IMR-90 (cell line): ENCODE measurements around the gene F12.

Experiments used
- CHD1 ChIP-seq: IDR thresholded peaks from 2 replicates; pipeline ENCODE4 v1.6.1; 2012; ENCODE audit warnings: low read depth, low read length, improper control_type of control experiment
- FOS ChIP-seq: fragments of 150-350 bp; IDR thresholded peaks from 2 replicates; pipeline ENCODE4 v1.6.1; 2016; ENCODE audit warnings: low read depth, low read length
- MAFK ChIP-seq: IDR thresholded peaks from 2 replicates; pipeline ENCODE4 v1.6.1; 2012; ENCODE audit warnings: low read depth, low read length, improper control_type of control experiment
- MAZ ChIP-seq: IDR thresholded peaks from 2 replicates; pipeline ENCODE4 v1.6.1; 2012; ENCODE audit warnings: low read depth, mild to moderate bottlenecking, low read length, improper control_type of control experiment, moderate library complexity, borderline replicate concordance
- POLR2A ChIP-seq: IDR thresholded peaks from 2 replicates; pipeline ENCODE4 v1.6.1; 2012; ENCODE audit warnings: mild to moderate bottlenecking, low read depth, low read length
- RCOR1 ChIP-seq: IDR thresholded peaks from 2 replicates; pipeline ENCODE4 v1.6.1; 2012; ENCODE audit warnings: mild to moderate bottlenecking, low read length, improper control_type of control experiment; ENCODE audit not compliant: insufficient replicate concordance
- RFX5 ChIP-seq: IDR thresholded peaks from 2 replicates; pipeline ENCODE4 v1.8.0; 2012; ENCODE audit warnings: low read depth, mild to moderate bottlenecking, low read length, moderate library complexity
- TF ChIP-seq, protein P1 (sequence below): conservative IDR thresholded peaks from 2 replicates; pipeline ENCODE4 v1.5.1; 2012; ENCODE audit warnings: mild to moderate bottlenecking, low read depth, low read length, improper control_type of control experiment

DNA sequence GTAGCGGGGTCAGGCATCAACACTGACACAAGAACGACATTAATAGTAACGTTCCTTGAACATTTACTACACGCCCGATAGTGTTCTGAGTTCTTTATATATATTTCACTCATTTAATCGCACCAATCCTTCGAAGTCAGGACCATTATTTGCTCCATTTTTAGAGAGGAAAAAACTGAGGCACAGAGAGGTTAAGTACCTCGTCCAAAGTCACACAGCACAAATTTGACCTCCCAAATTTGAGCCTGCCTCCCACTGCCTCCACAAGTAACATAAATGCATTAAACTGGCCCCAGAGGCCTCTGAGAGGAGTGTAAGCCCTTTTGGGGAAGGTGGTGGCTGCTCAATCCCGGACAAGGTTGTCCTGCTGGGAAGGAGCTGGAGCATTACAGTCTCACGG, 45.8 kb downstream of the F12 start:
- TF ChIP-seq, protein P1, sequence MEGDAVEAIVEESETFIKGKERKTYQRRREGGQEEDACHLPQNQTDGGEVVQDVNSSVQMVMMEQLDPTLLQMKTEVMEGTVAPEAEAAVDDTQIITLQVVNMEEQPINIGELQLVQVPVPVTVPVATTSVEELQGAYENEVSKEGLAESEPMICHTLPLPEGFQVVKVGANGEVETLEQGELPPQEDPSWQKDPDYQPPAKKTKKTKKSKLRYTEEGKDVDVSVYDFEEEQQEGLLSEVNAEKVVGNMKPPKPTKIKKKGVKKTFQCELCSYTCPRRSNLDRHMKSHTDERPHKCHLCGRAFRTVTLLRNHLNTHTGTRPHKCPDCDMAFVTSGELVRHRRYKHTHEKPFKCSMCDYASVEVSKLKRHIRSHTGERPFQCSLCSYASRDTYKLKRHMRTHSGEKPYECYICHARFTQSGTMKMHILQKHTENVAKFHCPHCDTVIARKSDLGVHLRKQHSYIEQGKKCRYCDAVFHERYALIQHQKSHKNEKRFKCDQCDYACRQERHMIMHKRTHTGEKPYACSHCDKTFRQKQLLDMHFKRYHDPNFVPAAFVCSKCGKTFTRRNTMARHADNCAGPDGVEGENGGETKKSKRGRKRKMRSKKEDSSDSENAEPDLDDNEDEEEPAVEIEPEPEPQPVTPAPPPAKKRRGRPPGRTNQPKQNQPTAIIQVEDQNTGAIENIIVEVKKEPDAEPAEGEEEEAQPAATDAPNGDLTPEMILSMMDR = no peak
- TF ChIP-seq MAFK = no peak
- no peak for TF ChIP-seq RFX5
- no peak for TF ChIP-seq POLR2A
- no peak for TF ChIP-seq CHD1
- no peak for TF ChIP-seq RCOR1
- TF ChIP-seq MAZ = no peak
- no peak for TF ChIP-seq FOS
